Measurements from ENCODE around the gene POLG. TPM values are rescaled to one million over a fixed set of nuclear protein-coding genes. Genes with fewer than 3 reads are reported as not detected.

Gene POLG
- total RNA-seq, 1 experiment from 2014 or later, result 84.1 TPM

- Histone ChIP-seq H3K27me3 (peaks cover 81% of the 10 kb centered on the region), H3K9me3 (no peaks in the 10 kb centered on the region)
Observed at GRCh38 chr15:89362203-89363101, 27.8 kb upstream of the POLG start.

GRCh38 chr15:89361451-89362202 lies 27.0 kb upstream of the POLG start:
- Histone ChIP-seq H3K27me3 (peaks cover 80% of the 10 kb centered on the region), H3K36me3 (no peaks in the 10 kb centered on the region), H3K4me3 (no peak overlapping the region), H3K9me3 (no peaks in the 10 kb centered on the region)
- peak; percentile 67 for DNase-seq

More at GRCh38 chr15:89362203-89363101, 27.8 kb upstream of the POLG start:
- no peak for DNase-seq
- Histone ChIP-seq H3K4me3 (no peak overlapping the region), H3K36me3 (no peaks in the 10 kb centered on the region)

GRCh38 chr15:89360294-89360971 lies 25.8 kb upstream of the POLG start:
- peaks cover 79% of the 10 kb centered on the region for H3K27me3 ChIP-seq
- DNase-seq, result no peak
- no peaks in the 10 kb centered on the region for H3K36me3 ChIP-seq
- no peaks in the 10 kb centered on the region for H3K9me3 ChIP-seq
- no peak overlapping the region for H3K4me3 ChIP-seq

GRCh38 chr15:89359471-89360293 lies 25.1 kb upstream of the POLG start:
- Histone ChIP-seq H3K9me3 (no peaks in the 10 kb centered on the region), H3K36me3 (no peaks in the 10 kb centered on the region), H3K4me3 (no peak overlapping the region), H3K27me3 (peaks cover 87% of the 10 kb centered on the region)
- no peak for DNase-seq

GRCh38 chr15:89358755-89359439 lies 24.3 kb upstream of the POLG start:
- Histone ChIP-seq H3K27me3 (peaks cover 84% of the 10 kb centered on the region), H3K36me3 (no peaks in the 10 kb centered on the region), H3K9me3 (no peaks in the 10 kb centered on the region), H3K4me3 (peak overlapping the region; percentile 49)
- DNase-seq, result peak; percentile 64

- no peak for DNase-seq
- Histone ChIP-seq H3K4me3 (peak overlapping the region; percentile 49), H3K9me3 (no peaks in the 10 kb centered on the region), H3K27me3 (peaks cover 79% of the 10 kb centered on the region), H3K36me3 (no peaks in the 10 kb centered on the region)
Observed at GRCh38 chr15:89358435-89358754, 23.8 kb upstream of the POLG start.

- Histone ChIP-seq H3K9me3 (no peaks in the 10 kb centered on the region), H3K36me3 (no peaks in the 10 kb centered on the region), H3K27me3 (peaks cover 66% of the 10 kb centered on the region), H3K4me3 (no peak overlapping the region)
- DNase-seq, result peak; percentile 33
Observed at GRCh38 chr15:89356634-89357298, 22.1 kb upstream of the POLG start.

GRCh38 chr15:89353991-89354390 lies 19.4 kb upstream of the POLG start:
- no peaks in the 10 kb centered on the region for H3K36me3 ChIP-seq
- no peak for DNase-seq
- no peak overlapping the region for H3K4me3 ChIP-seq
- H3K27me3 ChIP-seq, result peaks cover 42% of the 10 kb centered on the region
- H3K9me3 ChIP-seq, result no peaks in the 10 kb centered on the region

- Histone ChIP-seq H3K9me3 (no peaks in the 10 kb centered on the region), H3K36me3 (no peaks in the 10 kb centered on the region), H3K27me3 (peaks cover 31% of the 10 kb centered on the region), H3K4me3 (no peak overlapping the region)
- no peak for DNase-seq
Observed at GRCh38 chr15:89352476-89352875, 17.9 kb upstream of the POLG start.

- Histone ChIP-seq H3K36me3 (no peaks in the 10 kb centered on the region), H3K27me3 (0 out of 2 replicates have a peak, but pooled peaks cover 4% of the 10 kb centered on the region), H3K4me3 (no peak overlapping the region), H3K9me3 (no peaks in the 10 kb centered on the region)
- no peak for DNase-seq
Observed at GRCh38 chr15:89349206-89349558, 14.6 kb upstream of the POLG start.

GRCh38 chr15:89346516-89347231 lies 12.1 kb upstream of the POLG start:
- no peak for DNase-seq
- H3K4me3 ChIP-seq, result no peak overlapping the region
- H3K9me3 ChIP-seq, result no peaks in the 10 kb centered on the region
- no peaks in the 10 kb centered on the region for H3K27me3 ChIP-seq
- no peaks in the 10 kb centered on the region for H3K36me3 ChIP-seq

GRCh38 chr15:89345248-89345647 lies 10.6 kb upstream of the POLG start:
- H3K9me3 ChIP-seq, result no peaks in the 10 kb centered on the region
- no peaks in the 10 kb centered on the region for H3K27me3 ChIP-seq
- H3K4me3 ChIP-seq, result no peak overlapping the region
- no peak for DNase-seq
- H3K36me3 ChIP-seq, result no peaks in the 10 kb centered on the region

- Histone ChIP-seq H3K27me3 (no peaks in the 10 kb centered on the region; the same call in 1 of the 2 replicates), H3K36me3 (no peaks in the 10 kb centered on the region), H3K4me3 (no peak overlapping the region), H3K9me3 (no peaks in the 10 kb centered on the region)
- no peak for DNase-seq
Observed at GRCh38 chr15:89342840-89343239, 8.2 kb upstream of the POLG start.

GRCh38 chr15:89341316-89342005 lies 6.8 kb upstream of the POLG start:
- Histone ChIP-seq H3K27me3 (no peaks in the 10 kb centered on the region; the same call in 1 of the 2 replicates), H3K4me3 (no peak overlapping the region), H3K36me3 (no peaks in the 10 kb centered on the region), H3K9me3 (no peaks in the 10 kb centered on the region)
- DNase-seq, result no peak

Measured in MG63 (cell line).